Measurements from ENCODE around the gene THBS1.
A peak's percentile ranks its signal among the peaks of the same experiment; 100 is the strongest.

The THBS1 gene

DNA sequence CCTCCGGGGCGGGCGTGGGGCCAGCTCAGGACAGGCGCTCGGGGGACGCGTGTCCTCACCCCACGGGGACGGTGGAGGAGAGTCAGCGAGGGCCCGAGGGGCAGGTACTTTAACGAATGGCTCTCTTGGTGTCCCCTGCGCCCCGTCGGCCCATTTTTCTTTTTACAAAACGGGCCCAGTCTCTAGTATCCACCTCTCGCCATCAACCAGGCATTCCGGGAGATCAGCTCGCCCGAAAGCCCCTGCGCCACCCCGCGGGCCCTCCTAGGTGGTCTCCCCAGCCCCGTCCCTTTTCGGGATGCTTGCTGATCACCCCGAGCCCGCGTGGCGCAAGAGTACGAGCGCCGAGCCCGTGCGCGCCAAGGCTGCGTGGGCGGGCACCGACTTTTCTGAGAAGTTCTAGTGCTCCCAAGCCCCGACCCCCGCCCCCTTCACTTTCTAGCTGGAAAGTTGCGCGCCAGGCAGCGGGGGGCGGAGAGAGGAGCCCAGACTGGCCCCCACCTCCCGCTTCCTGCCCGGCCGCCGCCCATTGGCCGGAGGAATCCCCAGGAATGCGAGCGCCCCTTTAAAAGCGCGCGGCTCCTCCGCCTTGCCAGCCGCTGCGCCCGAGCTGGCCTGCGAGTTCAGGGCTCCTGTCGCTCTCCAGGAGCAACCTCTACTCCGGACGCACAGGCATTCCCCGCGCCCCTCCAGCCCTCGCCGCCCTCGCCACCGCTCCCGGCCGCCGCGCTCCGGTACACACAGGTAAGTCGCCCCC lies at the start of gene THBS1:
Gene THBS1 (plus strand): TSS at position 595 of the 757 bp plus-strand sequence. CDS start 779 bp downstream, outside the sequence.
- DNase-seq (ENCODE audit: low read depth): peak; percentile 94

DNA sequence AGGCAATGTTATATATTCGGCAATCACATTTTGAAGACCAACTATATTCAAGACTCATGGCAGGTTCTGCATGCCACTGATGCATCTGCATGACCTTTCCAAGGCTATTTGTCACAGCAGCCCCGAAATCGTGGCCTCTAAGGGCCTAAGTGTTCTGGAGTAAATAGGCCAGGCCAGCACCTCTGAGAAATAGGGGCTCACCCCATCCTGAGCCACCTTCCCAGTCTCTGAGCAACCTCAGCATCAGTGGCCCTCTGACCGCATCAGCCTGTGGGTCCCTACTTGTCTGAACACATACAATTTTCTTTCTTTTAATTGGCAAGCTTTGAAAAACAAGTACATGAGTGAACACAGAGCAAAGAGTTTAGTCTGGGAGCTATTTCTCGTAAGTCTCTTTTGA lies 45.9 kb upstream of the THBS1 start:
- DNase-seq (ENCODE audit: low read depth): no peak

DNA sequence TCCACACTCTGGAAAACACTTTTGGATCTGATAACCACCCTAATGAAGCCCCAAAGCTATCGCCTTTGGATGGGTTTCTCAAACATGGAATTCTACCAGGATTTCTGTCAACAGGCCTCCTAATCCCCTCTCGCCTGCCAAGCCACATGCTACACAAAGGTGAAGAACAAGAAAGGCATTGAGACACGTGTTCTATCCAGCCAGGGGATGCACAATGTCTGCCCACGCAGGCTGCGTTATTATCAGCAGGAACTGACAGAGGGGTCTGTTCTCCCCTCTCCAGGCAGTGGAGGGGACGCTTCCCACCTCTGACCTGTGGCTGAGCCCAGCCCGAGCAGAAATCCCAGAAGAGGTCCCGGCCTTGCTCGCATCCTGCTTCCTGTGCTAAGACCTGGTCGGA lies 45.4 kb upstream of the THBS1 start:
- no peak for DNase-seq (ENCODE audit: low read depth)

DNA sequence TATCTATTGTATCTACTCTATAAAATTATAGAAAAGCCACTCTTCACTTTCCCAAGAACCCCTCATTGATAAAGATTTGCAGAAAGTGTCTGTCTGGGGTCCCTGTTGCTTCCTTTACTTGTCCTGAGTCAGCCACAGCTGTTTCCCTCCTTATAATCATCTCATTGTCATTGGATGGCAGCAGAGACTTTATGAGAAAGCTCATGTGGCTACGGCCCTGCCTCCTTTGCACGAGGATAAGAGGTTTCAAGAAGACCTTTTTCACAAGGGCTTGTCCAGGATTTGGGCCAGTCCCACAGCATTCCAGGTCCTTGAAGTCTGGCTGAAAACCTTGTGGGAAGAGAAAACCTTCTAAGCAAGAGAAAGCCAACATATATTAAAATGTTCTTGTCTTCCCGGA lies 41.9 kb upstream of the THBS1 start:
- no peak for DNase-seq (ENCODE audit: low read depth)

DNA sequence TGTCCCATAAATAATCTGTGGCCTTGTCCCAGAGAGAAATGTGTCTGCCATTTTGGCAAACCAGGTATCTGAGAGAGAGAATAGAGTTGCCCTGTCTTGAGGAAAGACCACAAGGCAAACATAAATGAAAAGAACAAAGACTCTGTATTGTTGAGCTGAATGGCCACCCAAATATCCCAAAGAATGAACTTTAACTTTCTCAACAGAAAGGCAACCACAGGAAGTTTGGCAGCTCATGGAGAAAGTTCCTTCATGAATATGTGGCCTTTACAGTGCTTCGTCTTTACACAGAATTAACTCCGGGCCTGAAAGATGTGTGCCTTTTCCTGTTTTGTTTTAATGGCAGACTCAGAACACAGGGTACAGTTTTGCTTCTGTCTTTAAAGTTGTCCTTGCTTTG lies 41.4 kb upstream of the THBS1 start:
- DNase-seq (ENCODE audit: low read depth): no peak

DNA sequence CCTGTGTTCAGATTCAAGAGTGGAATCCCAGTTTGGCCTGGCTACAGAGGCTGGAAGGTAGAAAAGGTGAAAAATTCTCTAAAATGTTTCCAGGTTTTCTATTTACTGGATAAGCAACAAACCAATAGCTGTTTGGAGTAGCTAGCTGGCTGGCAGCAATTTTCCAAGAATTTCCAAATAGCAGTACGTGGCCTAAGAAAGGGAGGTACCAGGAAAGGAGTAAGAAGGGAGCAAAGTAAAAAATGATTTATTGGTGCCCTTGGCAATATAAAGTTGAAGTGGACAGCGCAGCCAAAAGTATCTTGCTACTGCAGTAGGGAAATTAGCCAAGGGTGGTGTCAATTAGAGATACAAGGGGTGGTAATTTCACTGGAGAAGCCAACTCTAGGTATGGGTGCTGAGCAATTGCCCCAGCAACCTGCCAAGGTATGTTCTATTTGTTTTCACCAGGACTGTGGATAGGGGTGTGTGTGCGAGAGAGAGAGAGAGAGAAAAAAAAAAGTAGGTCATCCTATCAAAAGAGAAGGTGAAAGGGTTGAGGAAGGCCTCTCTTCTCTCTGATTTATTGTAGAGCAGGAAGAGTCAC lies 40.8 kb upstream of the THBS1 start:
- no peak for DNase-seq (ENCODE audit: low read depth)

DNA sequence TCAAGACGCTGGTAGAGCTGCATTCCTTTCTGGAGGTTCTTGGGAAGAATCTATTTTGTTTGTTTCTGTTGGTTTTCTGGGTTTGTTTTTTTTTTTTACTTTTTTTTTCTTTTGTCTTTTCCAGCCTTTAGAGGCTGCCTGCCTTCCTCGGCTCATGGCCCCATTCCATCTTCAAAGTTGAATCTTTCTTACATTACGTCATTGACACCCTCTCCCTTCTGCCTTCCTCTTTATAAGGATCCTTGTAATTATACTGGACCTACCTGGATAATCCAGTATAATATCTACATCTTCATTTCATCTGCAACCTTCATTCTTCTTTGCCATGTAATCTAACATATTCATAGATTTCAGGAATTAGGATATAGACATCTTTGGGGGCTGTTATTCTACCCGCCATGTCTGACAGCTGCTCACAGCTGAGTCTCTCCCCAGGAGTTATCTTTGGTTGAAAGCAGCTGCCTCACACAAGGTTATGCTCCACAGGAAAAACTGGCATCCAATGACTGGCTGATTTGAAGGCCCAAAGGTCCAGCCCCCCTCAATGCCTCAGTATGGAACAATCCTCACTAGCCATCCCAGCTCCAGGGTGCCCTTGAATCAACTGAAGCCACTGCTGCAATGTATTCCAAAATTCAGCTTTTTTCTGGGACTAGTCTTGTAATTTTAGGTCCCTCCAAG lies 38.4 kb upstream of the THBS1 start:
- no peak for DNase-seq (ENCODE audit: low read depth)

DNA sequence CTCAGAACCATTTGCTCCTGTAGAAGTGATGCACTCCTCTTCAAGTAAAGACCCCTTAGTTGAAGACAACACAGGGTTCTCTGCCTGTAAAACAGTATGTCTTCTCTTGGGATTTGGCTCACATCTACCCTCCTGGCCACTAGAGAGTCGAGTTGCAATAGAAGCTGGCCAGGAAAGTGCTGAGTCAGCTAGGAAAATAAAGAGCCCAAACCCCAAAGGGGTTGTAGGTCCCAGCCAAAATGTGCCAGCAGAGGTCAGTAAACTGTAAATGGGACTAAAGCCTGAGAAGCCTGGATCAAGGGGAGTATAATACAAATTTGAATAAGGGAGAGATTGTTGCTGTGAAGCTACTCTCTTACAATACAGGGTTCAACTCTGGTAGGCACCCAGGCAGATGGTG lies 37.2 kb upstream of the THBS1 start:
- DNase-seq (ENCODE audit: low read depth): no peak

DNA sequence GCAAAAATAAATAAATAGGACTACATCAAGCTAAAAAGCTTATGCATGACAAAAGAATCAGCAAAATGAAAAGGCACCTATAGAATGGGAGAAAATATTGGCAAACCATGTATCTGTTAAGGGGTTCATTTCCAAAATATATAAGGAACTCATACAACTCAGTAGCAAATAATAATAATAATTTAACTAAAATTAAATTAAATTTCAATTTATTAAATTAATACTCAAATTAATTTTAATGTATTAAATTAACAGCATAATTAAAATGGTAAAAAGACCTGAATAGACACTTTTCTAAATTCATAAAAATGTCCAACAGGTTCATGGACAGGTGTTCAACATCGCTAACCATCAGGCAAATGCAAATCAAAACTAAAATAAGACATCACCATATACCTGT lies 34.0 kb upstream of the THBS1 start:
- DNase-seq (ENCODE audit: low read depth): no peak

DNA sequence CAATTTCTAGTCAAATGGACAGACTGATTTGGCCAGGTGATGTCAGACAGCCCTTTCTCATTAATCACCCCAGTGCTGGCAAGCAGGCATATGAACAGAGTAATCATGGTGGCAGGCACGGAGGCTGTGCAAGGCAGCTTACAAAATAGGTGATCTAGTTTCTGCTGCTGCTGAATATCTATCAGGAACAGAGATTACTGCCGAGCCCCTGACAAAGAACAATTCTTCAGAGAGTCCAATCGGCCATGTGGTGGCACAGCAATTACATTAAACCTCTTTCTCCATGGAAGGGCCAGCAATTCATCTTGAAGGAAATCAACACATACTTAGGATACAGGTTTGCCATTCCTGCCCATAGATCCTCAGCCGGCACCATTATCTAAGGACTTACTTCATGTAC lies 32.3 kb upstream of the THBS1 start:
- DNase-seq (ENCODE audit: low read depth): no peak

DNA sequence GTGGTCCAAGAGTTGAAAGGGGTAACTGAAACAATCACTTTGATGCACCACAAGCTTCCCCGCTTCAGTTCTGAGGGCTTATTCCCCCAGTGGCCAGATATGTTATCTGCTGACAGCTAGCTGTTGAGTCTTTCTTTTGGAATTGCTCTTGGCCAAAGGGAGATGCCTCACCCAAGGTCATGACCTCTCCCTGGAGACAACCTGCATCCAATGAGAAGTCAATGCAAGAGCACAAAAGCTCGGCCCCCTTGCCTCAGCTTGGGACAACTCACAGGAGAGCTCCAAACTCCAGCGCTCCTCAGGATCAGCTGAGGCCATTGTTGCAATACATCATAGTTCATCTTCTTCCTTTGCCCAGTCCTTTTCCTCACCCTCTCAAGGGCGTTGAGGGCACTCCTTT lies 31.0 kb upstream of the THBS1 start:
- no peak for DNase-seq (ENCODE audit: low read depth)

DNA sequence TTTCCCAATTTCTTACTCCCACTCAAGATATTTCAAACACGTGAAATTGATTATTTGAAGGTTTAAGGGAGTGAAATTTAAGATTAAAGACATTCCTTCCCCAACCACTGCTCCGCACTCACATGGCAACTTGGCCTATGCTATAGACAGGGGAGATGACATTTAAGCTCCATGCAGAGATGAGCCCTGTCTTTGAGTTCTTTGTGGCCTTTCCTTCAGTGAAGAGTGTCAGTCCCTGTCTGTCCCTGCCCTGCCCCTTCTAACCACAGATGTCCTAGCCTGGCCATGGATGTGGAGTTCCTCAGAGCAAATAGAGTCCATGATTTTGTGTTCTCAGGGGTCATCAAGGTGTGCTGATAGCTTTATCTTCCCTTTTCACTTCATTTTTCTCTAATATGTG lies 29.4 kb upstream of the THBS1 start:
- DNase-seq (ENCODE audit: low read depth): no peak

DNA sequence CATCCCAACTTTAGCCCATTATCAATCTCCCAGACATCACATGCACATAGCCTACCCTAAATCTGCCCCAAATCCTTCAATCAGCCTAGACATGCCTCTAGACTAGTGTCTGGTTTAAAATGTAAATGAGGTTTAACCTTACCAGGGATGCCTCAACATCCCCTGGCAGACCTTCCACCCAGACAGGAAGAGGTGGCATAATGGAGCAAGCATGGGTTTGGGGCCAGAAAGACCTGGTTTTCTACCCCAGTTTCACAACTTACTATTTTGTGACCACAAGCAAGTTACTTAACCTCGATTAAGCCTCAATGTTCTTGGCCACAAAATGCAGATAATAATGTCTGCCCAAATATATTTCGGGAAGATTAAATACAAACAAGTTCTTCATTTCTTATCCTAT lies 28.3 kb upstream of the THBS1 start:
- no peak for DNase-seq (ENCODE audit: low read depth)

DNA sequence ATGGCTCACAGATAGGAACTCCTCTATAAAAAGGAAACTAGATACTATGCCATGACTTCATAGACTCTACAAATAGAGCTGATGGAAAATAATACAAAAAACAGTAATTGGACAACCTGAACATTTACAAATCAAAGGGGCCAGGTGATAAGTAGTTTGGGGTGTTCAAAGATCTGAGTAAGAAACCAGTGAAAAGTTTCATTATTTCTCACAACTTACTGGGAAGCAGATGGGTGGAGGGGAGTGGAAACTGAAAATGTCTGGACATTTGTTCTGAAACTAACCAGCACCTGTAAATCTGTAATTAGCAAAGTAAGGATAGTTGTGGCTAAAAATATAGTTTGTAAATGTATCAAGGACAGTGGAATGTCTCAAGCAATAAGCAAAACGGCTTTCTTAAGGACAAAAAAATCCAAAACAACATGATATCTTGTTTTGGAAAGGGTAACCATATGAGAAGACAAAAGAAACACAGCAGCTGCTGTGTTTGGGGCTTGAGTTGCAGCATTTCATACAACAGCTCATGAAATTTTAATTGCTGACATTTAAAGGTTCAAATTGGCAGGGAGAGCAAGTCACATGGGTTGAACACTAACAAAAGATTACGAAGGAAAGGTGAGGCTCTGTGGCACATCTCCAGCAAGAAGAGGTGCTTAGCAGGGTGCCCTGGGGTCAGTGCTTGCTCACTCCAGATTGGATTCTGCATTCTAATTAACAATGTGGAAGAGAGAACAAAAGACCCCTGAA lies 26.8 kb upstream of the THBS1 start:
- DNase-seq (ENCODE audit: low read depth): no peak

DNA sequence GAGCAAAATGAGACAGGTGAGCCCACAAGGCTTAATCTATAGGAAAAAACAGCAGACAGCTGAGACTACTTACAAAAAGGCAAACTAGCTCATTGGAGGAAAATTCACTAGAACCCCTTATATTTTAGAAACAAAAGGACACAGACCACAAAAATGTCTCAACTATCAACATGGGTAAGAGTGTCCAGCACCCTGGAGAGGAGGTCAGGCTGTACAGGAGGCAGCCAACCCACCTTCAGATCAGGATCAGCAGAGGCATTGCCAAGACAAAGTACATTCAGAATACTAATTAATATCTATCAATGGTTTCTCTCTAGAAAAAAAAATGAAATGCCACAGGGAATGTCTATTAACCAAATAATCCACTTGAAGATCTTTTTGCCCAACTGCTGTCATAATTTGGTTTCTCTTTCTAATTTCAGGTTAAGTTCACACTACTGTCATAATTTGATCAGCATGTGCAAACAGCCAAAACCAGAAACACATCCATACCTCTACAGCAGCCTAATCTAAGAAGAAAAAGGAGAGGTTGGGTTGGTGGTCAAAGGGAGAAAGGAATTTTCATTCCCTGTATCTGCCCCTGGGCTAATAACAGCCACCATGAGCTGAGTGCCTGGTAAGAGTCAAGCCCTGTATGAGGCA lies 26.0 kb upstream of the THBS1 start:
- DNase-seq (ENCODE audit: low read depth): no peak

DNA sequence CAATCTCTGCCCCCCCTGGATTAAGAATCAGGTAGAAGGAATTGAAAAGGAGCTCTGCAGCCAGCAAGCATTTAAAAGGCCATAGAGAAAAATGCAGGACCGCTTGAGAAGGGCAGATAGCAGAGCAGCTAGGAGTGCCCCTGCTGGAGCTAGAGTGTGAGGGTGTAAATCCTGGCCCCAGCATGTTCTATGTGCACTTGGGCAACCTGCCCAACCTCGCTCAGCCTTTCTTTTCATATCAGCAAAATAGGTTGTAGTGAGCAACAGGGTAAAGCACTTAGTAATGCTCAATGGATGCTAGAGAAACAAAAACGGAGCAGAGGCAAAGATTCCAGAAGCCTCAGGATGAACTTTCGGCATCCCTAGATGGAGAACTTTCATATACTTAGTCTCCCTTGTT lies 25.0 kb upstream of the THBS1 start:
- peak; percentile 3 for DNase-seq (ENCODE audit: low read depth)

DNA sequence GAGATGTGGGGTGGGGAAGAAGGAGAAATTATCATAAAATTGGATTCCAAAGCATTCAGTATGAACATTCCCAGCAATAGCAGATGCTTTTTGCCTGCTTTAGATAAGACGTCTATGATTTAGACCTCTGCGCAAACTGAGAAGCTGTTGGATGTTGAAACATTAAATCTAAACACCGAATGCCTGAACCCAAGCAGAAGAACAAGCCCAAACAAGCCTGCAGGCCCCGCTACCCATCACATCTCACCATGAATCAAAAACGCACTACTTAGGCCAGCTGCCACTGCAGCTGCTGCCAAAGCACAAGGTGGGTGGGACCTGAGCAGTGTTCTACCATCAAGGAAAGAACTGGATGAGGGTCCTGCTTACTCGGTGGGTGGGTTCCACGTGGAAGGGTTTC lies 24.4 kb upstream of the THBS1 start:
- DNase-seq (ENCODE audit: low read depth): no peak

DNA sequence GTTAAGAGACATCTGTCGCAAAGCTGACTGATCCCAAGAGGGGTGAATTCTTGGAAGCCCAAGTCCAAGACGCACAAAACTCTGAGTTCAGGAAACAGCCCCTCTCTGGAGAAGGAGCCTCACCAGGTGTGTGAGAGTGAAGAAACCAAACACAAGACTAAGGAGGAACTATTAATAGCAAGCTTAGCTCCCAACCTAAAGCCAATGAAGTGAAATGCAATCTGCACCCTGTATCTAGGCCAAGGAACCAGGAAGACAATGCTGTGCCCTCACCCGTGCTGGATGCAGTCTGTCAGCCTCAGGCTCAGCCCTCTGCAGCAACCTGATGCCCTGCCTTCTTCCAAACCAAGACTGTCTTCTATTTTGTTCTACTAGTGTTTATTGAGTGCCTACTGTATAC lies 22.5 kb upstream of the THBS1 start:
- DNase-seq (ENCODE audit: low read depth): no peak

DNA sequence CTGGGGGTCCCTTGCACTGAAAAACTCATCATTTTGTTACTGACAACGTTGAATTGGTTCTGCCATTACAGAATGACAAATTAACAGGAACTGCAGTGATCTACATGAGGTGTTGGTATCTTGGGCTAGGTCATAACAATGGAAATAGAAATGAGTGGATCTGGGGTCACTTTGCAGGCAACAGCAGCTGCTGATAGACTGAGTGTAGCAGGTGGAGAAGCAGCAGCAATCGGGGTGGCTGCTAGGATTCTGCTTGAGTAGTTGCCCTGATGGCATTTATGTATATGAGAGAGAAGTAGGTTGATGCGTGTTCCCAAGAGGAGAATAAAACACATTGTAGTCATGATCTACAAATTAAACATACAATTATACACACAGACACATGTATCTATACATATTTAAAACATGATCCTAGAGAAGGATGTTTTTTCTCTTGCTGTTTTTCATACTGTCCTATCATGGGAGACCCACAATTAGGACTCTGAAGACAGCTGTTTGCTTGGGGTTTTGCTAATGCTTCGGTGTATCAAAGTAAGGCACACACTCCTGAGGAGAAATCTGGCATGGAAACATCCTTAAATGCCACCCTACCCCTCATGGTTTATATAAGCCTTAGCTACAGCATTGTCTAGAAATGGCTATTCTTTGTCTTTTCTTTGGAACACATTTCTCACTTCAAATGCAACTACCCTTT lies 15.8 kb upstream of the THBS1 start:
- no peak for DNase-seq (ENCODE audit: low read depth)

DNA sequence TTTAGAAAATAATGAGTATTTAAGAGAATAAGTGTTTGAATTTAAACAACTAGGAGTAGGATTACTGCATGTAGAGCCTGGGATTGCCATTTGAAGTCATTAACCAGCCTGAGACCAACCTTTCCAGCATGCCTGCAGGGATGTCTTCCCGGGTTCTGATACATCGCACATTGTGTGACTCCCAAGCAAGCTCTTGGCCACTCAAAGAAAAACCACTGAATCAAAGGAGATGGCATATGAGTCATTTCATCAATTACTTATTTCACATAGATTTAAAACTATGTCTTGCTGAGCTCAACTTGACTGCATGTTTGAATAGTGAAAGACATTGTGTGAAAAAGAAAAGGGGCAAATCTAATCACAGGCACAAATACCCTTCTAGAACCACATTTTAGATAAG lies 15.0 kb upstream of the THBS1 start:
- DNase-seq (ENCODE audit: low read depth): no peak

DNA sequence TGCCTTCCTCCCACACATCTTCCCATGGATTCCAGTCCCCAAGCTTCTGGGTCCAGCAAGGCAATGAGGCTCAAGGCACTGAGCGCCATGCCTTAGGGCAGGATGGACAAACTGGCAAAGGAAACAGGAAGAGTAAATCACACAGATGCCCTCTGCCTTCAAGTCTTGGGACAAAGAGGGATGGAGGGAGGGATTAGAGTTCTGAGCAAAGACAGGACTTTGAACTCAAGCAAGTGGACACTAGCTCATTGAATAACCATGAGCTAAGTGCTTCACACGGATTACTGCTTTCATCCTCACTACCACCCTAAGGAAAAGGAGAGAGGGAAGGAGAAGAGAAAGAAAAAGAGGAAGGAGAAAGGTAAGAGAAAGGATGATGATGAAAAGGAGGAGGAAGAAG lies 7.6 kb upstream of the THBS1 start:
- DNase-seq (ENCODE audit: low read depth): no peak

DNA sequence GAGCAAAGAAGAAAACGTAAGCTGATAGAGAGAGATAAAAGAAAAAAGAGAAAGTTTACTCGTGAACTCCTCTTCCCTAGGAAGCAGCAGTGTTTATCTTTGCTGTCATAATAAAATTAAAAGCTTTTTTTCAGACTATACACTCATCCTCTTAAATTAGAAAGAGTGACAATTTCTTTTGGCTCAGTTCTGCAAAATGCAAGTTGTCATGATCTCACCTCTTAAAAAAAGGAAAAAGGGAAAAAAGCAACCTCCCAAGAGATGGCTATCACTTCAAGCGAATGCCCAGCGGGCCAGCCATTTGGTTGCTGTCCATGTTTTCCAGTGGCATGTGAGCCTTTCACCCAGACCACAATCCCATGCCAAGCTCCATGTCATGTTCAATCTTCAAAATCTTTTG lies 7.0 kb upstream of the THBS1 start:
- DNase-seq (ENCODE audit: low read depth): no peak
